Stimulated activated naive CD4-positive, alpha-beta T cell (primary cell): Measurements from ENCODE around the gene TRPM3.
"Not testable (repeated sequence)": the region's sequence is repeated elsewhere in the genome, so short reads cannot be mapped to it uniquely, and the experiment has no call there.

Experiments
- DNase-seq, 6 experiments: peaks; one replicate each; lab custom pipeline; 2025; lab: John Stamatoyannopoulos, UW

Gene TRPM3

DNA sequence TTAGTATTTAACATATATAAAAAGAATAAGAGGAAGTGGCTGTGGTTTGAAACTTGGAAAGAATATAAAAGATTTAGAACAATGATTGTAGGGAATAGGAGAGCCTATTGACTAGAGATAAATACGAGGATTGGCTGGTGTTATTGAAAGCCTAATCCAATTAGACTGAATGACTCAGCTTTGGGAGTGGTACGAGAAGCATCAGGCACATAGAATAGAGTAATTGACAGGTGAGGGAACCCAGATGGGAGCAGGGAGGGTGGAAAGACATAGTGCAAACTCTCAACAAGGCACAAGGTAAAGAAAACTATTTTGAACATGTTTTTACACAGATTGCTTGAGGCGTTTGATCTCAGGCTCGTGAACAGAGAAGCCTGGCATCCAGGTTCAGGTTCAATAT lies 368.1 kb downstream of the TRPM3 start:
- no peak for DNase-seq

GRCh38 chr9:70749066-70749465 lies 372.4 kb downstream of the TRPM3 start:
- no peak for DNase-seq

DNA sequence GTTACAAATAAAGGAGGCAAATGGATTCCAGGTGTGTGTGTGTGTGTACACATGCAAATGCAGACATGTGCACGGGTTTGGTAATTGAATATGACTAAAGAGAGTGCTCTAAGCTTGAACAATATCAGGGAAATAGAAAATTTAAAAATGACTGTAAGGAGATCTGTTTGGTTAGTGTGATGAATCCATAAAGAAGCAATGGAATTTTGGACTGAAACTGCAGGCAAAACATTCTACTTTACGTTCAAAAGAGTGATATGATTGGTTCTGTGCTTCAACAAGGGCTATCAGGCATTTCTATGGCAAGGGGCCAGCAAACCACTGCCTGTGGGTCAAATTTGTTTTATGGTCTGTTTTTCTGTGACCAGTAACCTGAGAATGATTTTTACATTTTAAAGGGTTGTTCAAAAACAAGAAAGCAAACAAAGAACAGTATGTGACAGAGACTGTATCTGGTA lies 374.1 kb downstream of the TRPM3 start:
- no peak for DNase-seq

GRCh38 chr9:70746760-70747159 lies 374.7 kb downstream of the TRPM3 start:
- DNase-seq: no peak

- DNase-seq: no peak
These were observed 375.1 kb downstream of the TRPM3 start for GRCh38 chr9:70746316-70746715.

DNA sequence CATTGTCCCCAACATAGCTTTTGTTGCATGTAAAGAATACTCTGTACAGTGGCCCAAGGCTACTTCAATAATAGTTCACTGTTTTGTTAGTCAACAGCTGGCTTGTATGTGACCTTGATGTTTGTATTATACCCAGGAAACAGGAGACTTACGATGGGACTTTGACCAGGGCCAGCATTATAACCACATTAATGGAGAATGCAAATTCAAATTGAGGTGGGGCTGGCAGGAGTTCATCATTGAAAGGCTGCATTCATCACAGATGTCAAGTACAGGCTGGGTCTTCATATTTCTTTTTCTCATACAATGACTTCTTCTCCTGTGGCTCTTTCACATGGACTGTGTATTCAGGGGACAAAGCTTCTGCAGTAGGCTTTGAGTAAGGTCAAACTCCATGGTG lies 396.6 kb downstream of the TRPM3 start:
- DNase-seq: not testable (repeated sequence)

DNA sequence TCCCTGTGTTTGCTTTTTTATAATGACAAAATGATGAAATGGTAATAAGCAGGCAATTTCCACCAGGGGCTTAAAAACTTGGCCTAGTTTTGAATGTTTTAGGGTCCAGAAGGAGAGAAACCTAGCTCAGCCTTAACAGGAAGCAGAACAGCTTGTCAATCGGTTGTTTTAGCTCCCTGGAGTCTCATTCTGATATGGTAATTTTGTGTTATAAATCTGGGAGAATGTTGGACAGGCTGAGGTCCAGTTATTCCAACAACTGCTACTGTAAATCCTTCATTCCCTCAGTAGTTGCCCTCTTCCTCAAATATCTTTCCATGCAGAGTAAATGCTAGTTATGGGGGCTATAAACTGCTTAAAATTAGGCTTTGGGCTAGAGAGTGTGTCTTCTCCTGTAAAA lies 397.4 kb downstream of the TRPM3 start:
- DNase-seq: not testable (repeated sequence)

- DNase-seq: not testable (repeated sequence)
These were observed 414.6 kb downstream of the TRPM3 start for GRCh38 chr9:70706797-70707196.

DNA sequence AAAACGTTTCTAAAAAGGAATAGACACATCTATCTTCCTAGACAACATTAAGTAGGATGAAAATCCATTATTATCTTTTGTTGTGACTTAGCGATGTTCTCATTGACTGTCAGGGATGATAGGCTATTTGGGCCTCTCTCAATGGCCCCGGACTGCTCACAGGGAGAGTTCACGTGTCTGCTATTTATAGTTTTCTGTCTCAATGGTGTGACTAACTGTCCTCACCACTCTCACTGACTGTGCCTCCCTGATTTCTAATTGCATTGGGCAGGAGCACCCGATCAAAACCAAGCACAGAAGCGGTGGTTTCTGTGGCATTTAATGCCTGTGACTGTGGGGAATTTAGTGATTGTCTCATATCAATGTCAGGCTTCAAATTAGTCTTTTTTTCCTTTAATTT lies 420.3 kb downstream of the TRPM3 start:
- no peak for DNase-seq

GRCh38 chr9:70696694-70697335 lies 424.6 kb downstream of the TRPM3 start:
- DNase-seq: no peak

GRCh38 chr9:70694758-70695157 lies 426.7 kb downstream of the TRPM3 start:
- DNase-seq: no peak

DNA sequence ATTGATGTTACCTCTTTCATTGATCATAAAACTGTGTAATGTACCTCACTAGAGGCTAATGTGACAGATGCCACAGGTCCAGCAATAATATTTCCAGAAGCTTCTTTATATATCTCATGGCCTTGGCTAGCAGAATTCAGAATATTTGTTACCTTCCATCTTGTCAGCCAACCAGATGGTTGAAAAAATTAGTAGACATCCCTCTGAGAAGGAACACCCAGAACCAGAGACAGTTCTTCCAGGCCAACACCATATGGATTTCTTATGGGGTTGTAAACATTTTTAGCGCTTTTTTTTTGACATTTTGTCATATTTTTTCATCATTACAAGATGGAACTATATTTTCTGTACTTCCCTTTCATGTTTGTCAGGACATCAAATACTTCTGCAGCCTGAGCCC lies 428.2 kb downstream of the TRPM3 start:
- no peak for DNase-seq

GRCh38 chr9:70692431-70692830 lies 429.0 kb downstream of the TRPM3 start:
- DNase-seq: no peak

GRCh38 chr9:70688704-70689103 lies 432.7 kb downstream of the TRPM3 start:
- no peak for DNase-seq

GRCh38 chr9:70683841-70684240 lies 437.6 kb downstream of the TRPM3 start:
- DNase-seq: no peak

DNA sequence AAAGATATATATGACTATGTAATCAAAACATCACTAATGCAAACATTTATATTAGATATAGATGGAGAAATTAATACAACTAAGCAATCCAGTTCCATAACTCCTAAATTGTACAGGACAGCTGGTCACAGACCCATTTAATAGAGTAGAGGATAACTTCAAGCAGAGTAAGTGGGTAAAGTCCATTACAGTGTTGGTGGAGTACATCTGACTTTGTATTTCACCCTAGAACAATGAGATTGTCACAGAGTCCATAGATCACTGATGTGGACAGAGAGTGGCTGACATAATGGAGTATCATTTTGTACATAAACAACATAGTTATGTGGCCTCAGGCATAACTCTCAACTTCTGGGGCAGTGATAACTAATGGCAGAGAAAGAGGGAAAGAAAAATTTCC lies 439.1 kb downstream of the TRPM3 start:
- DNase-seq: no peak

- DNase-seq: no peak
These were observed 441.6 kb downstream of the TRPM3 start for GRCh38 chr9:70679845-70680244.

DNA sequence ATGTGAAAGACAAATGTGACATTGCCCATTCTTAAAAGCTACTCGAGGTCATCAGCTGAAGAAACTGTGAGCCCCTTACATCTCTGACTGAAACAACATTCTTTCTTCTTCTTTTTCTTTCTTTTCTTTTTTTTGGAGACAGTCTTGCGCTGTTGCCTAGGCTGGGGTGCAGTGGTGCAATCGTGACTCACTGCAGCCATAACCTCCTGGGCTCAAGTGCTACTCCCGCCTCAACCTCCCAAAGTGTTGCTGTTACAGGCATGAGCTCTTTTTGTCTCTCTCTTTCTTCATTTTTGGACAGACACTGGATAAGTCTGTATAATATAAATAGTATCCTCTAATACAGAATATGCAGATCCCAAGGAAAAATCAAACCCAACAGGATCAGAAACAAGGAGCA lies 443.3 kb downstream of the TRPM3 start:
- DNase-seq: no peak

- DNase-seq: no peak
These were observed 444.2 kb downstream of the TRPM3 start for GRCh38 chr9:70677055-70677735.

DNA sequence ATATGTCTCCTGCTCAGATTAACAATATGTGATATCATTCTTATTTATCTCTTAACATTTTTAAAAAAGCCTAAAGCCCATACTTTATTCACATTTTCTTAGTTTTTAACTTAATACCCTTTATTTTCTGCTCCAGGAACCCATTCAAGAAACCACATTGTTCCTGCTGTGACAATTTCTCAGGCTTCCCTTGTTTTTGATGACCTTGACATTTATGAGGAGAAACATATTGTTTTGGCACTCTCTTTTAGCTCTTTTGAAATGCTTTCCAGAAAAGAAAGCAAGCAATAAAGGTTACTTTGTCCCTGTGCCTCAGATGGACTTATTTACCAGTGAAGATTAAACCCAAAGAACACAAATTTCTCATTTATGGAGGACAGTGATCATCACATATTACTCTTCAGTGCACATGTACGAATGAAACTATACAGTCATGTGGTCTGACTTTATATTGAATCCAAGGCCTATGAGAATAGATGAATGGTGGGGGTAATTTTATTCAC lies 445.5 kb downstream of the TRPM3 start:
- DNase-seq: no peak

DNA sequence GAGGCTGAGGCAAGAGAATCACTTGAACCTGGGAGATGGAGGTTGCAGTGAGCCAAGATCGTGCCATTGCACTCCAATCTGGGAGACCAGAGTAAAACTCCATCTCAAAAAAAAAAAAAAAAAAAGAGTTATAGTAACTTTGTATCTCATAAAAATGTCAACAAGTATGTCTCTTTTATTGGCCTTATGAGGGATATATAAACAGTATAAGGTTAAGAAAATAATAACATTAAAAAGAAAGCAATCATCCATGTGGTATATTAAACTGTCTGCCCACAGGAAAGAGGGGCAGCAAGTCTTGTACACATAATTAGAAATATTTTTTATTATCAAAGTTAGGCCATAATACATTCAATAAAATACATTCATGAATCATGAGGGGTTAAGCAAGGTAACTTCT lies 447.6 kb downstream of the TRPM3 start:
- DNase-seq: no peak

GRCh38 chr9:70672161-70672649 lies 449.2 kb downstream of the TRPM3 start:
- DNase-seq: no peak

DNA sequence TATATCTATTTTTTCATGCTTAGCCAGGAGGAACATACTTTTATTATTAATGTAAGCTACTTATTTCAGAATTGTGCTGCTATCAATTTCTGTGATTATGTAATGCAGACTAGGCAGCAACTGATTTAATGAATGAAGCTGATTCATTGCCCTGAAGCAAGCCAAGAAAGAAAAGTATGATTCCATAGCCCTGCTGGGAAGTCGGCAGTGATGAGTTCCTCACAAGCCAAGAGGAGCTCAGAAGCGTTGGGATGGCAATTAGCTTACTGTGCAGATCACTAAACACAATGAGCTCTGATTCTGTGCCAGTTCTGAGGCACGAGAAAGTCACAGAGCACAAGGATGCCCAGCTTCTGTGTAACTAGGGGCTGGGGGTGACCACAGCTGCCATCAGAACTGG lies 452.7 kb downstream of the TRPM3 start:
- DNase-seq: no peak

GRCh38 chr9:70658765-70659164 lies 462.7 kb downstream of the TRPM3 start:
- DNase-seq: no peak
